K562 (cell line): ENCODE data around the gene KLF18. TPM values are rescaled to one million over a fixed set of nuclear protein-coding genes. Genes with fewer than 3 reads are reported as not detected.
A peak's percentile ranks its signal among the peaks of the same experiment; 100 is the strongest.

Experiments
- ATAC-seq: fragments of 200-7000 bp; cut with Tn5 transposase; 3 replicates; pipeline ENCODE4 v1.9.1; 2020; ENCODE audit warnings: moderate library complexity
- BruUV-seq: library from RNA; stranded (reverse); fragments of 400-500 nt; replicated peaks from 2 replicates; lab custom pipeline; 2021; lab: Mats Ljungman, UMichigan
- CTCF ChIA-PET: fragments of 300-600 bp; formaldehyde crosslinking; extraction: SDS; loops from one replicate; lab custom pipeline; 2021; ENCODE audit warnings: low intra/inter-chr PET ratio; lab: Yijun Ruan, JAX
- POLR2A ChIA-PET: fragments of 300-600, 350-650 bp; sonication (Branson Sonifier 250); formaldehyde crosslinking; extraction: SDS; loops from one replicate; lab custom pipeline; 2021; ENCODE audit warnings: antibody characterized with exemption, inconsistent platforms; lab: Yijun Ruan, JAX
- DNase-seq, 4 experiments: peaks; one replicate each; pipeline versions ENCODE4 v3.0.0 to v3.0.0-alpha.2; 2011 to 2018; ENCODE audit warnings: low spot score in 3 of 4, mixed read lengths in 3 of 4; ENCODE audit errors: extremely low read depth in 1 of 4
- FAIRE-seq: peaks from 2 replicates; lab custom pipeline; 2011; peaks lifted over from hg19 to GRCh38; lab: Jason Lieb, UNC
- H2AFZ ChIP-seq: 2 replicates; pipeline ENCODE4 v1.6.0; 2011; ENCODE audit warnings: low read depth, low read length, control low read depth, inconsistent platforms
- H3K27ac ChIP-seq: fragments of 200-600 bp; 3 replicates; pipeline ENCODE4 v1.8.0; 2011; ENCODE audit warnings: low read depth, mild to moderate bottlenecking, control low read depth, inconsistent platforms, low read length, moderate library complexity, mixed read lengths; ENCODE audit errors: extremely low read depth
- H3K27me3 ChIP-seq, 2 experiments: fragments of 300-600 bp in 1 of 2; 2 replicates in 1 of 2; 3 replicates in 1 of 2; pipeline versions ENCODE4 v1.6.0 to v1.8.0; 2011; ENCODE audit warnings: inconsistent platforms in 2 of 2, low read length in 2 of 2, mild to moderate bottlenecking in 1 of 2, mixed read lengths in 1 of 2, moderate library complexity in 1 of 2; ENCODE audit not compliant: control insufficient read depth in 2 of 2, insufficient read depth in 2 of 2
- H3K36me3 ChIP-seq: fragments of 300-600 bp; 3 replicates; pipeline ENCODE4 v1.8.0; 2011; ENCODE audit warnings: mild to moderate bottlenecking, low read length, inconsistent platforms; ENCODE audit not compliant: control insufficient read depth, insufficient read depth
- H3K4me1 ChIP-seq, 2 experiments: fragments of 200-600 bp in 1 of 2; replicated peaks in 1 of 2; 2 replicates in 1 of 2; 3 replicates in 1 of 2; pipeline versions ENCODE4 v1.5.1 to v1.8.0; 2011; ENCODE audit warnings: inconsistent platforms in 2 of 2, low read length in 2 of 2, mild to moderate bottlenecking in 1 of 2, mixed read lengths in 1 of 2, moderate library complexity in 1 of 2; ENCODE audit not compliant: control insufficient read depth in 2 of 2, insufficient read depth in 2 of 2
- H3K4me2 ChIP-seq: 2 replicates; pipeline ENCODE4 v1.6.1; 2011; ENCODE audit warnings: low read length, control low read depth, inconsistent platforms, mixed read lengths; ENCODE audit not compliant: insufficient read depth
- H3K4me3 ChIP-seq: fragments of 200-600 bp; sonication (generic), shearing (Covaris generic); 2 replicates; pipeline ENCODE4 v1.5.1; 2016; ENCODE audit warnings: control low read depth, inconsistent platforms
- H3K79me2 ChIP-seq: fragments of 200-600 bp; 3 replicates; pipeline ENCODE4 v1.8.0; 2011; ENCODE audit warnings: low read length, inconsistent platforms; ENCODE audit not compliant: control insufficient read depth, insufficient read depth
- H3K9ac ChIP-seq, 2 experiments: 2 replicates each; pipeline versions ENCODE4 v1.6.0 to v1.6.1; 2011; ENCODE audit warnings: low read depth in 2 of 2, low read length in 2 of 2, control low read depth in 1 of 2, inconsistent platforms in 1 of 2, mild to moderate bottlenecking in 1 of 2, mixed read lengths in 1 of 2; ENCODE audit not compliant: insufficient read depth in 1 of 2
- H3K9me1 ChIP-seq: one replicate; pipeline ENCODE4 v1.6.0; 2011; ENCODE audit warnings: inconsistent platforms, mild to moderate bottlenecking, low read length, moderate library complexity; ENCODE audit not compliant: control insufficient read depth, insufficient read depth
- H3K9me3 ChIP-seq: replicated peaks from 2 replicates; pipeline ENCODE4 v1.5.1; 2011; ENCODE audit warnings: low read depth, low read length, inconsistent platforms; ENCODE audit not compliant: control insufficient read depth, insufficient read depth
- H4K20me1 ChIP-seq: replicated peaks from 2 replicates; pipeline ENCODE4 v1.6.1; 2011; ENCODE audit warnings: low read length, inconsistent platforms, mixed read lengths; ENCODE audit not compliant: control insufficient read depth, insufficient read depth
- HLTF ChIP-seq: fragments of 450-650 bp; IDR thresholded peaks from 2 replicates; pipeline ENCODE4 v1.6.1; 2016
- KAT2B ChIP-seq: IDR thresholded peaks from one replicate; pipeline ENCODE4 v1.6.1; 2012; ENCODE audit warnings: low read depth, mild to moderate bottlenecking, control low read depth, inconsistent platforms, low read length, moderate library complexity
- KHSRP ChIP-seq: fragments of 450-650 bp; IDR thresholded peaks from 2 replicates; pipeline ENCODE4 v1.6.1; 2017
- MAX ChIP-seq: sonication (generic); formaldehyde crosslinking; IDR thresholded peaks from 2 replicates; pipeline ENCODE4 v1.9.0; 2022; ENCODE audit warnings: mild to moderate bottlenecking, missing genetic modification reagents
- MCM3 ChIP-seq: fragments of 450-650 bp; IDR thresholded peaks from 2 replicates; pipeline ENCODE4 v1.6.1; 2016
- ZBTB2 ChIP-seq: fragments of 450-650 bp; IDR thresholded peaks from 2 replicates; pipeline ENCODE4 v1.6.1; 2016; ENCODE audit warnings: antibody characterized with exemption
- ZBTB49 ChIP-seq: sonication (generic); formaldehyde crosslinking; IDR thresholded peaks from 2 replicates; pipeline ENCODE4 v1.8.0; 2022; ENCODE audit warnings: missing genetic modification reagents, mild to moderate bottlenecking, borderline replicate concordance
- ZC3H8 ChIP-seq: fragments of 450-650 bp; IDR thresholded peaks from 2 replicates; pipeline ENCODE4 v1.6.1; 2017
- ZNF23 ChIP-seq: fragments of 250-450 bp; sonication (Bioruptor Pico); IDR thresholded peaks from 2 replicates; pipeline ENCODE4 v1.4.0; 2020; ENCODE audit warnings: mild to moderate bottlenecking
- WGBS: fragments of 100-300 bp; shearing (Covaris generic); methylation state at CpG from one replicate; pipeline ENCODE4 v1.1.6; 2016; ENCODE audit warnings: low coverage, mixed read lengths; ENCODE audit not compliant: insufficient coverage; ENCODE audit errors: missing lambda C conversion rate; 5-methylcytosine and 5-hydroxymethylcytosine counted together
- in situ Hi-C: fragments of 300-500 bp; cut with MboI; formaldehyde crosslinking; loops from 4 replicates; pipeline ENCODE4 v1.15.0; 2018; ENCODE audit warnings: inconsistent platforms, mixed read lengths
- intact Hi-C: fragments of 100-400 bp; cut with micrococcal nuclease; formaldehyde crosslinking; loops from 2 replicates; pipeline ENCODE4 v1.14.2; 2022
- polyA plus RNA-seq, 8 experiments: library from polyadenylated mRNA; depleted of rRNA in 4 of 8; stranded (reverse) in 5 of 8; unstranded in 3 of 8; fragments of >200 nt; fragmentation: Nextera tagmentation in 2 of 8; fragmentation: Illumina TruSeq in 1 of 8; extraction: Ambion mirVana in 2 of 8; extraction: Trizol in 1 of 8; gene quantifications; 2 replicates each; pipeline versions ENCODE4 v1.2.1 to v1.2.3, GENCODE V29; 2011 to 2014; ENCODE audit warnings: inconsistent platforms in 1 of 8, missing spikeins in 1 of 8
- total RNA-seq, 7 experiments: library from RNA; depleted of rRNA in 6 of 7; stranded (reverse); fragments of >200 nt in 6 of 7; fragmentation: Illumina TruSeq in 2 of 7; extraction: Trizol in 2 of 7; gene quantifications; 2 replicates each; pipeline versions ENCODE4 v1.2.1 to v1.2.3, GENCODE V29; 2011 to 2021; ENCODE audit warnings: low replicate concordance in 1 of 7
- TF ChIP-seq, protein P1 (sequence below): IDR thresholded peaks from 2 replicates; pipeline ENCODE4 v1.6.1; 2016; ENCODE audit warnings: missing genetic modification characterization, missing compliant biosample characterization
- TF ChIP-seq, protein P2 (sequence below): sonication (generic); IDR thresholded peaks from 2 replicates; pipeline ENCODE4 v1.6.1; 2016

KLF18 gene
- total and polyA plus RNA-seq, 9 of the 15 experiments (the other 6 are each of a cell fraction or from before 2014, with no cell fraction given), result not detected

DNA sequence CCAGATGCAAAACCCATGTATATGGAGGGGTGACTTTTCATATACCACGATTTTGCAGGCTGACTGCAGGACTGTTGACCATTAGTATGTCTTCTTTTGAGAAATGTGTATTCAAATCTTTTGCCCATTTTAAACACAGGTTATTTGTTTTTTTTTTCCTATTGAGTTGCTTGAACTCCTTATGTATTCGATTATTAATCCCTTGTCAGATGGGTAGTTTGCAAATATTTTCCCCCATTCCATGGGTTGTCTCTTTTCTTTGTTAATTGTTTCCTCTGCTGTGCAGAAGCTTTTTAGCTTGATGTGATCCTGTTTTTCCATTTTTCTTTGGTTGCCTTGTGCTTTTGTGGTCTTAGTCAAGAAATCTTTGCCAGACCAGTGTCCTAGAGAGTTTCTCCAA, 47.4 kb downstream of the KLF18 start (continued):
- TF ChIP-seq, protein P1, sequence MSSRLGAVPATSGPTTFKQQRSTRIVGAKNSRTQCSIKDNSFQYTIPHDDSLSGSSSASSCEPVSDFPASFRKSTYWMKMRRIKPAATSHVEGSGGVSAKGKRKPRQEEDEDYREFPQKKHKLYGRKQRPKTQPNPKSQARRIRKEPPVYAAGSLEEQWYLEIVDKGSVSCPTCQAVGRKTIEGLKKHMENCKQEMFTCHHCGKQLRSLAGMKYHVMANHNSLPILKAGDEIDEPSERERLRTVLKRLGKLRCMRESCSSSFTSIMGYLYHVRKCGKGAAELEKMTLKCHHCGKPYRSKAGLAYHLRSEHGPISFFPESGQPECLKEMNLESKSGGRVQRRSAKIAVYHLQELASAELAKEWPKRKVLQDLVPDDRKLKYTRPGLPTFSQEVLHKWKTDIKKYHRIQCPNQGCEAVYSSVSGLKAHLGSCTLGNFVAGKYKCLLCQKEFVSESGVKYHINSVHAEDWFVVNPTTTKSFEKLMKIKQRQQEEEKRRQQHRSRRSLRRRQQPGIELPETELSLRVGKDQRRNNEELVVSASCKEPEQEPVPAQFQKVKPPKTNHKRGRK (tag), result peak; percentile 74
- TF ChIP-seq ZBTB2, result no peak
- TF ChIP-seq, protein P2, sequence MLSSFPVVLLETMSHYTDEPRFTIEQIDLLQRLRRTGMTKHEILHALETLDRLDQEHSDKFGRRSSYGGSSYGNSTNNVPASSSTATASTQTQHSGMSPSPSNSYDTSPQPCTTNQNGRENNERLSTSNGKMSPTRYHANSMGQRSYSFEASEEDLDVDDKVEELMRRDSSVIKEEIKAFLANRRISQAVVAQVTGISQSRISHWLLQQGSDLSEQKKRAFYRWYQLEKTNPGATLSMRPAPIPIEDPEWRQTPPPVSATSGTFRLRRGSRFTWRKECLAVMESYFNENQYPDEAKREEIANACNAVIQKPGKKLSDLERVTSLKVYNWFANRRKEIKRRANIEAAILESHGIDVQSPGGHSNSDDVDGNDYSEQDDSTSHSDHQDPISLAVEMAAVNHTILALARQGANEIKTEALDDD, result peak; percentile 7; the same call in 1 of the 2 replicates

DNA sequence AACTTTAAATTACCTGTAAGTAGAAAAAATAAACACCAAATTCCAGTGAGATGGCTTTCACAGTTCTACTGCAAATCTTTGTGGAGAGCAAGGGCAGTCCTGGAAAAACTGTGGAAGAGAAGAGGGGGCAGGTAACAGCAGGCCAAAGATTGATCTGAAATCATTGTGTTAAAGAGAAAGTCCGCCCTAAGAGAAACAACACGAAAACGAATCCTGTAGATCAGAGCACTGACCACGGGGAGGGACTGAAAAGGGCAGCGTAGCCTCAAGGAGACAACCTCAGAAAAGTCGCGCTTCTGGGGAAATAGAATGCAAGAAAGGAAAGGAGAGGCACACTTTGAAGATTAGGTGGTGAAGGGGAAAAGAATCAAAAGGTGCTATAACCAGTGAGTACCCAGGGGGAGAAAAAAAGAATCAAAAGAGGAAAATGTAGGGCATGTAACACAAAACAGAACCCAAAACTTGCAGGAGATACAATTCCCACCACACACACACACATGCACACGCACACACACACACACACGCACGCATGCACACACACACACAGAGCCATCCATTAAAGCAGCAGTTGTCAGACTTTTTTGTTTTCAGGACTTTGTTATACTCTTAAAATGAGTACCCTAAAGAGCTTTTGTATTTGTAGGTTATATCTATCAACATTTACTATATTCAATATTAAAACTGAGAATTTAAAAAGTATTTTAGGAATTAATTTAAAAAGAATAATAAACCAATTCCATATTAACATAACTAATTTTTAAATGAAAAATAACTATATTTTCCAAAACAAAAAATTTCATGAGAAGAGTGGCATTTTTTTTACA, 50.8 kb downstream of the KLF18 start:
- WGBS, result 31% methylated on average over 10 of the region's 10 CpGs
- Histone ChIP-seq H3K36me3 (no peaks in the 10 kb centered on the region), H3K4me2 (no peak overlapping the region), H3K9ac (0 out of 4 replicates have a peak overlapping the region, but pooled peaks of 1 of the 2 experiments have one; percentile 15), H2AFZ (peak overlapping the region; percentile 64), H3K9me1 (no peaks in the 10 kb centered on the region), H3K9me3 (no peaks in the 10 kb centered on the region), H3K4me1 (peaks cover 3 to 20% of the 10 kb centered on the region in 2 experiments; a peak in 3 of 5 replicates), H3K27ac (no peak overlapping the region), H3K79me2 (no peaks in the 10 kb centered on the region), H3K27me3 (no peaks in the 10 kb centered on the region; a peak in 1 of 5 replicates), H4K20me1 (no peaks in the 10 kb centered on the region), H3K4me3 (no peak overlapping the region)
- FAIRE-seq (no peak), ATAC-seq (no peak), DNase-seq (peak in 1 of 4 experiments; percentile 18)
- ChIA-PET CTCF (no interaction called here), POLR2A (interaction anchor here (0.7 to 1.0 kb wide), 3 partner anchors 19 to 221 kb away, joined by 3 to 6 read pairs (median 3); no protein-coding TSS in a partner anchor)
- no TSS peak for BruUV-seq
- intact Hi-C loops, result loop anchor here (5.0 to 10.0 kb wide), 2 partner anchors 294 to 507 kb away; no protein-coding TSS in a partner anchor
- in situ Hi-C loops, result loop anchor here (10.0 kb wide), 1 partner anchor 204 kb away; no protein-coding TSS in a partner anchor
- TF ChIP-seq MAX (CRISPR knock-in tag) (no peak), KAT2B (no peak), ZC3H8 (no peak), ZBTB49 (CRISPR knock-in tag) (no peak), HLTF (peak; percentile 77), KHSRP (no peak), ZNF23 (CRISPR knock-in tag) (no peak), MCM3 (peak; percentile 89)
- TF ChIP-seq, protein P1 (tag), result peak; percentile 22; the same call in 1 of the 2 replicates
